ENCODE results near the gene UPF3A. TPM values are rescaled to one million over a fixed set of nuclear protein-coding genes. Genes with fewer than 3 reads are reported as not detected.
"Not testable (repeated sequence)": the region's sequence is repeated elsewhere in the genome, so short reads cannot be mapped to it uniquely, and the experiment has no call there.

The UPF3A gene
- total RNA-seq, 1 donor from 2014 or later = 60.4 TPM

DNA sequence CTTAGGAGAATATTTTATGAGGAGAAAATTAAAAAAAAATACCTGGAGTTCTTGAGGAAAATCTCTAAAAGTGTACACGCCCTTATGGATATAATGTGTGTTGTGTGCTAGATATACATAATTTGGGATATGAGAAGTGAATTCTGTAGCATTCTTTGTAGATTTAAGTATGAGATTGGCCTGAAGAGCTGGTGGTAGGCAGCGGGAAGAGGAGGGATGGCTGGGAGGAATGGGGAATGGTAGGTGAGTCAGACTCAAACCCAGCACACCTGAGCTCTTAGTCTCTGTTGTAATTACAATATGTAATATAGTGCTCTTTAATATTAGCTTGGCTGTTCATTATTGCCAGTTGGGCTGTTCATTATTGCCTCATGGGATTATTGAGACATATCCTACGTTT is 39.9 kb downstream of the UPF3A start:
- DNase-seq (ENCODE audit: low spot score) = no peak
- no peak for ATAC-seq
- intact Hi-C loops (cut with DNase I) = no loop called here

GRCh38 chr13:114323349-114323748 is 41.9 kb downstream of the UPF3A start:
- intact Hi-C loops (cut with DNase I) = no loop called here
- ATAC-seq = no peak

DNA sequence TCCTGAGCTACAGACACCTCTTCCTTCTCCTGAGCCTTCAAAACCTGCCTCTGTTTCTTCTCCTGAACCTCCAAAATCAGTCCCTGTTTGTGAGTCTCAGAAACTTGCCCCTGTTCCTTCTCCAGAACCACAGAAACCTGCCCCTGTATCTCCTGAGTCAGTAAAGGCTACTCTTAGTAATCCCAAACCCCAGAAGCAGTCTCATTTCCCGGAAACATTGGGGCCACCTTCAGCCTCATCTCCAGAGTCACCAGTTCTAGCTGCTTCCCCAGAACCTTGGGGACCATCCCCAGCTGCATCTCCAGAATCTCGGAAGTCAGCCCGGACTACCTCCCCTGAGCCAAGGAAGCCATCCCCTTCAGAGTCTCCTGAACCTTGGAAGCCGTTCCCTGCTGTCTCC is 42.9 kb downstream of the UPF3A start:
- intact Hi-C loops (cut with DNase I) = no loop called here
- DNase-seq (ENCODE audit: low spot score) (no peak), ATAC-seq (no peak)

More at GRCh38 chr13:114323349-114323748, 41.9 kb downstream of the UPF3A start:
- DNase-seq (ENCODE audit: low spot score) = no peak

DNA sequence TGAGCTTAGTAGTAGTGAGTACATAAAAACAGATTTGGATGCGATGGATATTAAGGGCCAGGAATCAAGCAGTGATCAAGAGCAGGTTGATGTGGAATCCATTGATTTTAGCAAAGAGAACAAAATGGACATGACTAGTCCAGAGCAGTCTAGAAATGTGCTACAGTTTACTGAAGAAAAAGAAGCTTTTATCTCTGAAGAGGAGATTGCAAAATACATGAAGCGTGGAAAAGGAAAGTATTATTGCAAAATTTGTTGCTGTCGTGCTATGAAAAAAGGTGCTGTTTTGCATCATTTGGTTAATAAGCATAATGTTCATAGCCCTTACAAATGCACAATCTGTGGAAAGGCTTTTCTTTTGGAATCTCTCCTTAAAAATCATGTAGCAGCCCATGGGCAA is 44.3 kb downstream of the UPF3A start:
- ATAC-seq = no peak

DNA sequence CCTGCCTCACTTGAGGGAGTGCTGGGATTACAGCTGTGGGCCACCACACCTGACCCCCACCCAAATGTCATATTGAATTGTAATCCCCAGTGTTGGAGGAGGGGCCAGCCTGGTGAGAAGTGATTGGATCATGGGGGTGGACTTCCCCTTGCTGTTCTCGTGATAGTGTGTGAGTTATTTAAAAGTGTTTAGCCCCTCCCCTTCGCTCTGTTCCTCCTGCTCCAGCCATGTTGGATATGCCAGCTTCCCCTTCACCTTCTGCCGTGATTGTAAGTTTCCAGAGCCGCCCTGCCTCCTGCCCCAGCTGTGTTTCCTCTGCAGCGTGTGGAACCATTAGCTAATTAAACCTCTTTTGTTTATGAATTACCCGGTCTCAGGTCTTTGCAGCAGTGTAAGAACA is 46.6 kb downstream of the UPF3A start:
- no peak for DNase-seq (ENCODE audit: low spot score)
- ATAC-seq = no peak
- intact Hi-C loops (cut with DNase I) = no loop called here

More for the DNA sequence above, 44.3 kb downstream of the UPF3A start:
- no peak for DNase-seq (ENCODE audit: low spot score)
- intact Hi-C loops (cut with DNase I) = no loop called here

DNA sequence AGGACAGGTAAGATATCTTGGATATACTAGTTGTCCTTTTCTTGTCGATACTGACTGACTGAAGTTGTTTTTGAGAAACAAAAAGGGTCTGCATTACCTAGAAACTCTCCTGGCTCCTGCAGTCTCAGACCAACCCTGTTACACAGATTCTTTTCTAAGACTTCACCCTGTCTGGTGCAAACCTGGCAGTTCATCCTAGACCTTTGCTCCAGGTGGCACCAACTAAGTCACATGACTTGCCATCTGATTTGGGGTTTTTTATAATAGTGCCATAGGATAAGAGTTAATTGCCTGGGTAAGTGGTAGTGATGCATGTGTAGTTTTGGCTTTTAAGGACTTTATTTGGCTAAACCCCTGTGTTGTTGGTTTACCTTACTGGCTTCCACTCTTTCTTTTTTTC is 47.2 kb downstream of the UPF3A start:
- intact Hi-C loops (cut with DNase I) = no loop called here
- ATAC-seq (no peak), DNase-seq (ENCODE audit: low spot score) (no peak)

GRCh38 chr13:114330086-114330485 is 48.7 kb downstream of the UPF3A start:
- no peak for ATAC-seq
- intact Hi-C loops (cut with DNase I) = no loop called here

GRCh38 chr13:114333881-114334280 is 52.5 kb downstream of the UPF3A start:
- DNase-seq (ENCODE audit: low spot score); ATAC-seq; intact Hi-C loops (cut with DNase I): not testable (repeated sequence)

More at GRCh38 chr13:114330086-114330485, 48.7 kb downstream of the UPF3A start:
- DNase-seq (ENCODE audit: low spot score) = no peak

- intact Hi-C loops (cut with DNase I) = no loop called here
- DNase-seq (ENCODE audit: low spot score) = no peak
- no peak for ATAC-seq
Observed at GRCh38 chr13:114334305-114335053, 53.1 kb downstream of the UPF3A start.

- intact Hi-C loops (cut with DNase I); ATAC-seq; DNase-seq (ENCODE audit: low spot score): not testable (repeated sequence)
Observed at GRCh38 chr13:114336457-114336856, 55.1 kb downstream of the UPF3A start.

DNA sequence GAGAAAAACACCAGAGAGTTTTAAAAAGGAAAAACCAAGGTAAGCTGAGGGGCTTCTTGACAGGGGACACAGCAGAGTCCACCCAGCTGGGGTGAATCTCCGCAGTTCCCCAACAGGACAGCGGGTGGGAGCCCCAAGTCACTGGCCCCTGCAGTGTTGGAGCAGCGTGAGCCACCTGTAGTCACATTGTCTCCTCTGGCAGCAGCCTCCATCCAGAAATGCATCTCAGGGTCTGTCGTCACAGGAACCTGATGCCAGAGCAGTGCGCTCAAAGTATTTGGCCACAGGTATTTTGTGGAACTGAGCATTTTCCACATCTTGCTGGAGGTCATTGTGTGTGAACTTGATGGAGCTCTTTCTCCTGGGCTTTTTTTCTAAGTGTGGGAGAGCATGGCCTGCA is 57.6 kb downstream of the UPF3A start:
- ATAC-seq (no peak), DNase-seq (ENCODE audit: low spot score) (no peak)
- intact Hi-C loops (cut with DNase I) = no loop called here

GRCh38 chr13:114339857-114340534 is 58.6 kb downstream of the UPF3A start:
- DNase-seq (ENCODE audit: low spot score) (no peak), ATAC-seq (no peak)
- intact Hi-C loops (cut with DNase I) = no loop called here

DNA sequence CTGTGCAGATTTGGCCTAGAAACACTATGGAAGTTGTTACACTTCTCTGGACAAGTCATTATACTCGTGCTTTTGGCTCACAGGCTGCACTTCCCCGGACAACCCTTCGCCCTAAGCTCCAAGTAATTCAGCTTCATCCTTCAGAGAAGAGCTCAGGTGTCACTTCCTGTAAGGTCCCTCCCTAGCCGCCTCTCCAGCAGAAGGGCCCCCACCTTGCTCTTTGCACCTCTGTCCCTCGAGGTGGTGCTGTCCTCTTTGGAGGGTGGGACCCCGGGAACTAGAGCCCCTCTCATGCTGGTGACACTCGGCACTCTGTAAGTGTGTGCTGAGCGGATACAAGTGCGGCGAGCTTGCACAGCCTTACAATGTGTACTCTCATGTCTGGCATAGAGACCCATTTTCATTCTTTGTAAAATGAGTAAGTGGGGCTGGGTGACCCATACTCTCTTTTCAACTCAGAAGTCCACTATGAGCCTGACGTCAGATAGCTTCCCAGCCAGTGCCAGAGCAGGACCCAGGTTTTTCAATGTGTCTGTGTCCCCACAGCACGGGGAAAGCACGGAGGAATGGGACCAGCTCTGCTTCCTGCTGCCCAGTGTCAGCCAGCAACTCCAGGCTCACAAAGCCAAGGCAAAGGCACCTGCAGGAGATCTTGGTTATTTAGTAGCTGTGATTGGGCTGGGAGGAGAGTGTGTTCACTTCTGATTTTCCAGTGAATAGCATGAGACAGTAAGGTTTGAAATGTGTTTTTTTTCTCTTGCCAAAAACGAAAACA is 59.8 kb downstream of the UPF3A start:
- DNase-seq (ENCODE audit: low spot score) (no peak), ATAC-seq (no peak)
- intact Hi-C loops (cut with DNase I) = no loop called here

GRCh38 chr13:114347256-114347655 is 65.9 kb downstream of the UPF3A start:
- DNase-seq (ENCODE audit: low spot score); ATAC-seq; intact Hi-C loops (cut with DNase I): not testable (repeated sequence)

DNA sequence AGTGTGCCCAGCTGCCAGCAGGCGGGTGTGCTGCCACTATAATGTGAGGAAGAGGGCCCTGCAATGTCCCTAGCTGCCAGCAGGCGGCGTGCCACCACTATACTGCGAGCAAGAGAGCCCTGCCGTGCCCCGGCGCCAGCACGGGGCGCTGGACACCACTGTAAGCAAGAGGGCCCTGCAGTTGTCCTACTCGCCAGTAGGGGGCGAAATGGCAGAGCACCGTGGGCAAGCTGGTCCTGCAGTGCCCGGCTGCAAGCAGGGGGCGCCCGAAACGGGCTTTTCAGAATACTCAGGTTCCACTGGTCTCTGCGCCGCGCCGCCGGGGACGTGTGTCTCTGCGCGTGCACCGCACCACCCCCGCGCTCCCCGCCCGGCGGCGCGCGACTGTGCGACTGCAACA is 71.4 kb downstream of the UPF3A start:
- ATAC-seq; intact Hi-C loops (cut with DNase I); DNase-seq (ENCODE audit: low spot score): not testable (repeated sequence)

- DNase-seq (ENCODE audit: low spot score); intact Hi-C loops (cut with DNase I); ATAC-seq: not testable (repeated sequence)
Observed at GRCh38 chr13:114353382-114353781, 72.0 kb downstream of the UPF3A start.

Measured in sciatic nerve (tissue), 2 donors.